CD4-positive, alpha-beta T cell (primary cell): Measurements from ENCODE around the gene FAAH2. TPM values are rescaled to one million over a fixed set of nuclear protein-coding genes. Genes with fewer than 3 reads are reported as not detected.

Experiments used
- ATAC-seq: fragments of 200-7000 bp; cut with Tn5 transposase; one replicate; pipeline ENCODE4 v1.10.0; 2022; ENCODE audit warnings: mild to moderate bottlenecking; ENCODE audit not compliant: poor library complexity
- CTCF ChIA-PET: fragments of 350-600 bp; sonication (Branson Sonifier 250); formaldehyde crosslinking; loops from one replicate; lab custom pipeline; 2021; ENCODE audit warnings: antibody characterized with exemption, inconsistent platforms; lab: Charles Lee
- POLR2A ChIA-PET: fragments of 350-600 bp; sonication (Branson Sonifier 250); formaldehyde crosslinking; loops from one replicate; lab custom pipeline; 2021; ENCODE audit warnings: antibody characterized with exemption, inconsistent platforms; lab: Charles Lee
- DNase-seq, 14 experiments: peaks; one replicate each; pipeline ENCODE4 v3.0.0-alpha.2; 2013 to 2020; ENCODE audit warnings: mixed read lengths in 2 of 14
- H3K27ac ChIP-seq, 2 donors: one replicate each; pipeline versions ENCODE4 v1.5.1 to v1.7.0; 2013; ENCODE audit warnings: low read length in 2 of 2, low read depth in 1 of 2, mild to moderate bottlenecking in 1 of 2
- H3K27me3 ChIP-seq, 2 experiments: 1 replicate in 1 of 2; 2 replicates in 1 of 2; pipeline versions ENCODE4 v1.6.1 to v1.7.0; 2013; ENCODE audit warnings: low read length in 2 of 2, control low read depth in 1 of 2, mild to moderate bottlenecking in 1 of 2, moderate library complexity in 1 of 2; ENCODE audit not compliant: insufficient read depth in 2 of 2, control insufficient read depth in 1 of 2
- H3K36me3 ChIP-seq: one replicate; pipeline ENCODE4 v1.6.1; 2013; ENCODE audit warnings: low read length, control low read depth; ENCODE audit not compliant: insufficient read depth
- H3K4me1 ChIP-seq: one replicate; pipeline ENCODE4 v1.6.1; 2013; ENCODE audit warnings: low read length, control low read depth; ENCODE audit not compliant: insufficient read depth
- H3K4me3 ChIP-seq: one replicate; pipeline ENCODE4 v1.5.1; 2013; ENCODE audit warnings: mild to moderate bottlenecking, low read length, moderate library complexity
- H3K9me3 ChIP-seq, 2 experiments: 1 replicate in 1 of 2; 2 replicates in 1 of 2; pipeline versions ENCODE4 v1.6.1 to v1.7.0; 2013; ENCODE audit warnings: low read length in 2 of 2, mild to moderate bottlenecking in 2 of 2, control low read depth in 1 of 2, moderate library complexity in 1 of 2; ENCODE audit not compliant: control insufficient read depth in 1 of 2, insufficient read depth in 1 of 2
- H3K27ac Mint-ChIP-seq: one replicate; pipeline ENCODE4 v1.8.0; 2020; ENCODE audit warnings: mixed read lengths
- H3K27me3 Mint-ChIP-seq: one replicate; pipeline ENCODE4 v1.8.0; 2021; ENCODE audit warnings: mixed read lengths
- H3K36me3 Mint-ChIP-seq: one replicate; pipeline ENCODE4 v1.8.0; 2021; ENCODE audit warnings: low read depth, mixed read lengths
- H3K4me1 Mint-ChIP-seq: one replicate; pipeline ENCODE4 v1.8.0; 2021; ENCODE audit warnings: low read depth, mixed read lengths
- H3K4me3 Mint-ChIP-seq: one replicate; pipeline ENCODE4 v1.8.0; 2020; ENCODE audit warnings: mild to moderate bottlenecking, mixed read lengths
- H3K9me3 Mint-ChIP-seq: one replicate; pipeline ENCODE4 v1.8.0; 2020; ENCODE audit warnings: mixed read lengths
- CTCF ChIP-seq: fragments of 200-600 bp; IDR thresholded peaks from one replicate; pipeline ENCODE4 v1.8.0; 2022; ENCODE audit warnings: antibody characterized with exemption, mild to moderate bottlenecking
- intact Hi-C, 2 experiments: fragments of 100-400 bp; cut with DNase I in 1 of 2; cut with micrococcal nuclease in 1 of 2; formaldehyde crosslinking; loops; one replicate each; pipeline versions ENCODE4 v1.15.1 to v1.9.0; 2023 to 2025; cut with DNase I, micrococcal nuclease
- total RNA-seq, 174 experiments: library from RNA in 2 of 174; stranded (reverse) in 2 of 174; gene quantifications; one replicate each; pipeline ENCODE4 v1.2.3 and lab custom pipeline; 2021 to 2026

FAAH2 gene
- total RNA-seq, 2 experiments from 2014 or later: 5.1 to 7.4 TPM

DNA sequence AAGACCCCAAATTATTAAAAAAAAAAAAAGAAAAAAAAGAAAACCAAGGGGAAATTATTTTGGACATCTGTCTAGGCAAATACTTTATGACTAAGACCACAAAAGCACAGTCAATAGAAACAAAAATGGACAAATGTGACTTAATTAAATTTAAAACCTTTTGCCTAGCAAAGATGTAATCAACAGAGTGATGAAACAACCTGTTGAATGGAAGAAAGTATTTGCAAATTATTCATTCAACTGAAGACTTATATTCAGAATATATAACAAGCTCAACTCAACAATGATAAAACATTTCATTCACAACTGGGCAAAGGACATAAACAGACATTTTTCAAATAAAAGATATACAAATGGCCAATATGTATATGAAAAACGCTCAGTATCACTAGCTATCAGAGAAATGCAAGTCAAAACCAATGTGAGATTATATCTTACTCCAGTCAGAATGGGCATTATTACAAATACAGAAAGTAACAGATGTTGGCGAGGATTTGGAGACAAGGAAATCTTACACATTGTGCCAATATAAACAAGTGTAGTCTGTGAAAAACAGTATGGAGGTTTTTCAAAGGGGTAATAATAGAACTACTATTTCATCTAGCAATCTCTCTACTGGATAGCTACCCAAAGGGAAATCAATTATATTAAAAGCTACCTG, 67.1 kb downstream of the FAAH2 start:
- Mint-ChIP-seq H3K4me1 (no peaks in the 10 kb centered on the region), H3K36me3 (peaks cover 35% of the 10 kb centered on the region), H3K9me3 (peaks cover 6% of the 10 kb centered on the region), H3K4me3 (no peak overlapping the region), H3K27ac (no peak overlapping the region), H3K27me3 (no peaks in the 10 kb centered on the region)
- no peak for TF ChIP-seq CTCF
- intact Hi-C loops: no loop called here
- Histone ChIP-seq H3K4me1 (no peaks in the 10 kb centered on the region), H3K27ac (no peak overlapping the region), H3K4me3 (no peak overlapping the region), H3K9me3 (peaks cover 0 to 5% of the 10 kb centered on the region in 2 experiments), H3K27me3 (no peaks in the 10 kb centered on the region), H3K36me3 (peaks cover 1% of the 10 kb centered on the region)
- DNase-seq: no peak
- POLR2A ChIA-PET: no interaction called here
- CTCF ChIA-PET: no interaction called here
- ATAC-seq: no peak

- Histone ChIP-seq H3K27me3 (no peaks in the 10 kb centered on the region), H3K27ac (no peak overlapping the region), H3K4me3 (no peak overlapping the region), H3K36me3 (peaks cover 2% of the 10 kb centered on the region), H3K4me1 (no peaks in the 10 kb centered on the region), H3K9me3 (peaks cover 0 to 5% of the 10 kb centered on the region in 2 experiments)
- DNase-seq: no peak
- Mint-ChIP-seq H3K4me3 (no peak overlapping the region), H3K27ac (no peak overlapping the region), H3K27me3 (no peaks in the 10 kb centered on the region), H3K9me3 (no peaks in the 10 kb centered on the region), H3K4me1 (no peaks in the 10 kb centered on the region), H3K36me3 (peaks cover 82% of the 10 kb centered on the region)
- intact Hi-C loops: no loop called here
- no peak for ATAC-seq
- POLR2A ChIA-PET: no interaction called here
- CTCF ChIA-PET: no interaction called here
- TF ChIP-seq CTCF: no peak
Observed at GRCh38 chrX:57364145-57364544, 77.6 kb downstream of the FAAH2 start.

DNA sequence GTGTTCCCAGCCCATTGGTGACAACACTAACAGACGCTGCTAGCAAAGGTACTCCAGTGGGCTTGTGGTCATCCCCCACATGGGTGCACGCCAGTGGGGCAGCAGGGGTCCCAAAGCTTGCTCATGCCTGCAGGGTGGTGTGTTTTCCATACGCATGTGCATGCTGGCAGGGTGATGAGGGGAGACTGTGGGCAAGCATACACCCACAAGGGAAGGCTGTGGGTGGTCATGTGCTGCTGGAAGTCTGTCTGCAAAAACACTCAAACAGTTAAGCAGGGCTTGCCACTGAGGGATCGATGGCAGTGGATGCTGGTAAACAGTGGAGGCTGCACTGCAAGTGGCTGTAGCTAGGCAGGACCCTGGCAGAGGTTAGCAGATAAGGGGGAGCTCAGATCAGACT, 79.9 kb downstream of the FAAH2 start:
- Mint-ChIP-seq H3K27ac (no peak overlapping the region), H3K36me3 (peaks cover 71% of the 10 kb centered on the region), H3K4me3 (no peak overlapping the region), H3K4me1 (no peaks in the 10 kb centered on the region), H3K9me3 (no peaks in the 10 kb centered on the region), H3K27me3 (no peaks in the 10 kb centered on the region)
- intact Hi-C loops: no loop called here
- no peak overlapping the region for H3K4me3 ChIP-seq
- peaks cover 2% of the 10 kb centered on the region for H3K36me3 ChIP-seq
- H3K9me3 ChIP-seq: peaks cover 0 to 5% of the 10 kb centered on the region in 2 experiments
- POLR2A ChIA-PET: no interaction called here
- CTCF ChIA-PET: no interaction called here
- H3K27me3 ChIP-seq: no peaks in the 10 kb centered on the region
- no peak for TF ChIP-seq CTCF
- H3K27ac ChIP-seq: no peak overlapping the region
- H3K4me1 ChIP-seq: no peaks in the 10 kb centered on the region
- DNase-seq (no peak), ATAC-seq (no peak)
